B cell (primary cell): ENCODE data around the gene DENND1A. TPM values are rescaled to one million over a fixed set of nuclear protein-coding genes. Genes with fewer than 3 reads are reported as not detected.

Experiments
- ATAC-seq: fragments of 200-7000 bp; cut with Tn5 transposase; one replicate; pipeline ENCODE4 v1.10.0; 2021; ENCODE audit warnings: low read depth, mild to moderate bottlenecking, moderate number of reproducible peaks, moderate library complexity
- CTCF ChIA-PET: fragments of 350-600 bp; sonication (Branson Sonifier 250); formaldehyde crosslinking; loops from one replicate; lab custom pipeline; 2021; ENCODE audit warnings: antibody characterized with exemption, inconsistent platforms; lab: Charles Lee
- POLR2A ChIA-PET: fragments of 350-600 bp; sonication (Branson Sonifier 250); formaldehyde crosslinking; loops from one replicate; lab custom pipeline; 2021; ENCODE audit warnings: antibody characterized with exemption; lab: Charles Lee
- DNase-seq: peaks from one replicate; pipeline ENCODE4 v3.0.0; 2013
- H2AFZ ChIP-seq: 2 replicates; pipeline ENCODE4 v1.6.1; 2012; ENCODE audit warnings: mild to moderate bottlenecking, low read depth, low read length; ENCODE audit not compliant: insufficient read depth, poor library complexity, severe bottlenecking
- H3K27ac ChIP-seq, 2 donors: 1 replicate in 1 of 2; 2 replicates in 1 of 2; pipeline ENCODE4 v1.5.1; 2012 to 2013; ENCODE audit warnings: low read length in 2 of 2, mild to moderate bottlenecking in 2 of 2, moderate library complexity in 1 of 2
- H3K27me3 ChIP-seq, 4 experiments: fragments of 200-600 bp in 1 of 4; sonication (generic) in 1 of 4; replicated peaks in 1 of 4; 1 replicate in 2 of 4; 2 replicates in 2 of 4; pipeline versions ENCODE4 v1.6.1 to v1.7.0; 2013 to 2016; ENCODE audit warnings: low read length in 3 of 4, mild to moderate bottlenecking in 2 of 4, mixed read lengths in 1 of 4, moderate library complexity in 1 of 4; ENCODE audit not compliant: insufficient read depth in 4 of 4, control insufficient read depth in 3 of 4; ENCODE audit errors: control extremely low read depth in 1 of 4
- H3K36me3 ChIP-seq, 2 experiments: replicated peaks in 1 of 2; 1 replicate in 1 of 2; 2 replicates in 1 of 2; pipeline versions ENCODE4 v1.6.1 to v1.7.1; 2013; ENCODE audit warnings: low read length in 1 of 2; ENCODE audit not compliant: insufficient read depth in 2 of 2, control insufficient read depth in 1 of 2; ENCODE audit errors: control extremely low read depth in 1 of 2, extremely low read depth in 1 of 2
- H3K4me1 ChIP-seq, 2 donors: fragments of 200-600 bp in 1 of 2; sonication (generic) in 1 of 2; 1 replicate in 1 of 2; 2 replicates in 1 of 2; pipeline versions ENCODE4 v1.5.1 to v1.6.1; 2013 to 2017; ENCODE audit warnings: low read length in 2 of 2; ENCODE audit not compliant: control insufficient read depth in 2 of 2, insufficient read depth in 2 of 2
- H3K4me2 ChIP-seq: replicated peaks from 2 replicates; pipeline ENCODE3; 2012; ENCODE audit warnings: mild to moderate bottlenecking, low read depth, low read length; ENCODE audit not compliant: poor library complexity, severe bottlenecking
- H3K4me3 ChIP-seq, 5 experiments: fragments of 200-600 bp in 1 of 5; sonication (generic) in 1 of 5; 1 replicate in 3 of 5; 2 replicates in 2 of 5; pipeline versions ENCODE4 v1.5.1 to v1.7.0; 2011 to 2016; ENCODE audit warnings: low read length in 4 of 5, mild to moderate bottlenecking in 4 of 5, low read depth in 2 of 5, control low read depth in 1 of 5, moderate library complexity in 1 of 5; ENCODE audit not compliant: insufficient read depth in 1 of 5; ENCODE audit errors: control extremely low read depth in 1 of 5, extremely low read depth in 1 of 5
- H3K79me2 ChIP-seq: fragments of 200-600 bp; sonication (generic); one replicate; pipeline ENCODE4 v1.6.0; 2016; ENCODE audit warnings: low read length; ENCODE audit not compliant: control insufficient read depth, insufficient read depth
- H3K9ac ChIP-seq: fragments of 200-600 bp; sonication (generic); 2 replicates; pipeline ENCODE4 v1.6.1; 2017; ENCODE audit warnings: mild to moderate bottlenecking, low read length, moderate library complexity
- H3K9me3 ChIP-seq, 3 donors: one replicate each; pipeline versions ENCODE4 v1.6.1 to v1.7.1; 2013; ENCODE audit warnings: low read length in 2 of 3; ENCODE audit not compliant: control insufficient read depth in 2 of 3, insufficient read depth in 1 of 3; ENCODE audit errors: control extremely low read depth in 1 of 3
- H4K20me1 ChIP-seq: 2 replicates; pipeline ENCODE4 v1.6.0; 2012; ENCODE audit warnings: mild to moderate bottlenecking, low read length; ENCODE audit not compliant: insufficient read depth, control insufficient read depth, poor library complexity, severe bottlenecking
- H3K27ac Mint-ChIP-seq: one replicate; pipeline ENCODE4 v1.8.0; 2021; ENCODE audit warnings: mixed read lengths
- H3K27me3 Mint-ChIP-seq: one replicate; pipeline ENCODE4 v1.8.0; 2021; ENCODE audit warnings: mixed read lengths
- H3K4me1 Mint-ChIP-seq: one replicate; pipeline ENCODE4 v1.8.0; 2021; ENCODE audit warnings: mixed read lengths
- H3K4me3 Mint-ChIP-seq: one replicate; pipeline ENCODE4 v1.8.0; 2021; ENCODE audit warnings: mixed read lengths
- H3K9me3 Mint-ChIP-seq: one replicate; pipeline ENCODE4 v1.8.0; 2022; ENCODE audit warnings: mixed read lengths; ENCODE audit not compliant: insufficient read depth
- EZH2 ChIP-seq: IDR thresholded peaks from 2 replicates; pipeline ENCODE4 v1.6.1; 2012; ENCODE audit warnings: borderline replicate concordance, low read depth, mild to moderate bottlenecking, moderate library complexity, low read length; ENCODE audit not compliant: insufficient read depth, poor library complexity, severe bottlenecking
- WGBS: methylation state at CpG from one replicate; pipeline ENCODE4 v1.1.5; 2013; ENCODE audit warnings: missing lambda C conversion rate; ENCODE audit not compliant: insufficient coverage; 5-methylcytosine and 5-hydroxymethylcytosine counted together
- intact Hi-C: fragments of 100-400 bp; cut with micrococcal nuclease; formaldehyde crosslinking; loops from one replicate; pipeline ENCODE4 v1.10.0; 2022
- polyA plus RNA-seq: library from polyadenylated mRNA; depleted of rRNA; stranded (reverse); fragments of >200 nt; gene quantifications from 2 replicates; pipeline ENCODE4 v1.2.3, GENCODE V29; 2012
- total RNA-seq, 2 donors: library from RNA; stranded (reverse); fragments of 120-200 nt in 1 of 2; gene quantifications; 1 replicate in 1 of 2; 2 replicates in 1 of 2; pipeline versions ENCODE4 v1.2.3 to v1.2.4, GENCODE V29; 2013 to 2022
- TF ChIP-seq, protein P1 (sequence below): fragments of 200-600 bp; IDR thresholded peaks from one replicate; pipeline ENCODE4 v1.8.0; 2022; ENCODE audit warnings: antibody characterized with exemption, mild to moderate bottlenecking

Gene DENND1A
- total and polyA plus RNA-seq, 2 donors (not counting 1 experiment from before 2014, with no cell fraction given) = 10.8 to 26.0 TPM

DNA sequence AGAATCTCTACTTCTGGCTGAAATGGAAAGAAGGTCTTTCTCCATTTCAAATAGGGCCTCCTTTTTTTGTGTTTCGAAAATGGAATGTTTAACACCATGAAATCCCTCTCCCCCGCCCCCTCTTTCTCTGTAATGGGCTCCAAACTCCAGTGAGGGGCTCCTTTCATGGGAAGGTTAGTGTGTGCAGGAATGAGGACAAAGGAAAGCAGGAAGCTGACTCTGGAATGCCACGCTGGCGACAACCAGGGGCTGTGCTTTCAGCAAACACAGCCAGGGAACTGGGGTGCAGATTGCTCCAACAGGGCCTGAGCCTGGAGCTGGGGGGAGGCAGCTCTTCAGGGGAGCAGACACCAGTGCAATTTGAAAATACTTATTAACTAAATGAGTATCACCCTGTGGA, 491.1 kb downstream of the DENND1A start:
- no peaks in the 10 kb centered on the region for H3K9me3 Mint-ChIP-seq
- Histone ChIP-seq H3K9me3 (no peaks in the 10 kb centered on the region), H3K4me3 (no peak overlapping the region), H3K36me3 (peaks cover 0 to 36% of the 10 kb centered on the region in 2 experiments), H3K9ac (no peak overlapping the region), H3K4me1 (no peaks in the 10 kb centered on the region), H3K27me3 (no peaks in the 10 kb centered on the region), H3K4me2 (no peak overlapping the region), H2AFZ (no peak overlapping the region), H3K79me2 (no peaks in the 10 kb centered on the region), H4K20me1 (no peaks in the 10 kb centered on the region), H3K27ac (no peak overlapping the region)
- WGBS = 100% methylated on average over 3 of the region's 4 CpGs
- no peaks in the 10 kb centered on the region for H3K4me1 Mint-ChIP-seq
- no peak overlapping the region for H3K27ac Mint-ChIP-seq
- intact Hi-C loops = no loop called here
- POLR2A ChIA-PET = no interaction called here
- H3K27me3 Mint-ChIP-seq = no peaks in the 10 kb centered on the region
- no peak overlapping the region for H3K4me3 Mint-ChIP-seq
- TF ChIP-seq EZH2 = no peak
- TF ChIP-seq, protein P1, sequence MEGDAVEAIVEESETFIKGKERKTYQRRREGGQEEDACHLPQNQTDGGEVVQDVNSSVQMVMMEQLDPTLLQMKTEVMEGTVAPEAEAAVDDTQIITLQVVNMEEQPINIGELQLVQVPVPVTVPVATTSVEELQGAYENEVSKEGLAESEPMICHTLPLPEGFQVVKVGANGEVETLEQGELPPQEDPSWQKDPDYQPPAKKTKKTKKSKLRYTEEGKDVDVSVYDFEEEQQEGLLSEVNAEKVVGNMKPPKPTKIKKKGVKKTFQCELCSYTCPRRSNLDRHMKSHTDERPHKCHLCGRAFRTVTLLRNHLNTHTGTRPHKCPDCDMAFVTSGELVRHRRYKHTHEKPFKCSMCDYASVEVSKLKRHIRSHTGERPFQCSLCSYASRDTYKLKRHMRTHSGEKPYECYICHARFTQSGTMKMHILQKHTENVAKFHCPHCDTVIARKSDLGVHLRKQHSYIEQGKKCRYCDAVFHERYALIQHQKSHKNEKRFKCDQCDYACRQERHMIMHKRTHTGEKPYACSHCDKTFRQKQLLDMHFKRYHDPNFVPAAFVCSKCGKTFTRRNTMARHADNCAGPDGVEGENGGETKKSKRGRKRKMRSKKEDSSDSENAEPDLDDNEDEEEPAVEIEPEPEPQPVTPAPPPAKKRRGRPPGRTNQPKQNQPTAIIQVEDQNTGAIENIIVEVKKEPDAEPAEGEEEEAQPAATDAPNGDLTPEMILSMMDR = no peak
- DNase-seq (no peak), ATAC-seq (no peak)
- CTCF ChIA-PET = no interaction called here

- DNase-seq = no peak
- ChIA-PET POLR2A (no interaction called here), CTCF (no interaction called here)
- Mint-ChIP-seq H3K4me3 (no peak overlapping the region), H3K27ac (no peak overlapping the region), H3K27me3 (no peaks in the 10 kb centered on the region), H3K4me1 (no peaks in the 10 kb centered on the region), H3K9me3 (no peaks in the 10 kb centered on the region)
- TF ChIP-seq, protein P1 = no peak
- TF ChIP-seq EZH2 = no peak
- Histone ChIP-seq H3K4me2 (no peak overlapping the region), H3K4me1 (no peaks in the 10 kb centered on the region), H3K79me2 (no peaks in the 10 kb centered on the region), H3K27ac (no peak overlapping the region), H2AFZ (no peak overlapping the region), H3K36me3 (peaks cover 0 to 38% of the 10 kb centered on the region in 2 experiments), H3K9me3 (no peaks in the 10 kb centered on the region), H3K27me3 (no peaks in the 10 kb centered on the region), H4K20me1 (no peaks in the 10 kb centered on the region), H3K9ac (no peak overlapping the region), H3K4me3 (no peak overlapping the region)
- intact Hi-C loops = no loop called here
- 69% methylated on average over 5 of the region's 8 CpGs for WGBS
- ATAC-seq = no peak
Observed at GRCh38 chr9:123438321-123438720, 491.6 kb downstream of the DENND1A start.
